Measurements from ENCODE around the gene ZC3H6.
A peak's percentile ranks its signal among the peaks of the same experiment; 100 is the strongest.

GRCh38 chr2:112275887-112276773, 733 bp downstream of the ZC3H6 start:
- TF ChIP-seq POLR2A (IDR thresholded peaks at IDR 0.05; ENCODE audit: low read depth, low read length) = peak; percentile 65
- TF ChIP-seq ELK1 (IDR thresholded peaks at IDR 0.05; ENCODE audit: borderline replicate concordance, low read depth, low read length) = no peak
- no peak for TF ChIP-seq RCOR1 (IDR thresholded peaks at IDR 0.05; ENCODE audit: insufficient replicate concordance, low read length)

Data from IMR-90 (cell line).